Medulla oblongata (tissue), 1 donor: Measurements from ENCODE around the gene FIGN.

ENCODE experiments used
- DNase-seq: peaks from one replicate; pipeline ENCODE4 v3.0.0-alpha.2; 2015; ENCODE audit errors: extremely low spot score

The FIGN gene

DNA sequence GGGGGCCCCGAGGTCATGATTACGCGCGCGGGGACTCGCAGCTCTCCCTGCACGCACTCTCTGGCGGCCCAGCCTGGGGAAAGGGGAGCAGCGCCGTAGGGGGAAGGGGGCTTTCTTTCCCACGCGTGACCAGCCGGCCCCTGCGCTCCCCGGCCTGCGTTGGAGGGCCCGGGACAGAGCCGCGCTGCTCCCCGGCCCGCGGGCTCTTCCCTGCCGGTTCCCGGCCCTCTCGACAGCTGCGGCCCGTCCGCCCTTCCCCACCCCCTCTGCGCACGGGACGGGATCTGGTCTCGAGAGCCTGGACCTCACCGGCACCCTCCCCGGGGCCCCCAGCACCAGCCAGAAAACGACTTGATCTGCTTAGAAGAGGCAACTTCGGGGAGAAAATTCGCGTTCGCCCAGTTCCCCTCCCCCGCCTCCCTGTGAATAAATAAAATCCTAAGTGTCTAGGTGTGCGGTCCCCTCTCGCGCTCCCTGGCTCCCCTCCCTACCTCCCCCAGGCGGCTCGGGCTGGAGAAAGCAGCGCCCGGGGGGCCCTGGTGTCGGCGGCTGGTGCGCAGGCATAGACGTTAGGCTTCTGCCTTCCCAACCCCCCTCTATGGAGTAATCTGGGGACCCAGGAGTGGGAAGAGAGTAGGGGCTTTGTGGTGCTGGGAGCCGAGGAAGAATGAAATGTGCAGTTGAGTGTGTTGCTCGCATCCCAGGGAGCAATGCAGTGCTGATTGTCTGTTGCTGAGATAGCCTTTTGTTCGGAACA is 803 bp upstream of the FIGN start:
- no peak for DNase-seq

- DNase-seq = peak; percentile 52
Measured at GRCh38 chr2:163734881-163735684, 725 bp downstream of the FIGN start.

DNA sequence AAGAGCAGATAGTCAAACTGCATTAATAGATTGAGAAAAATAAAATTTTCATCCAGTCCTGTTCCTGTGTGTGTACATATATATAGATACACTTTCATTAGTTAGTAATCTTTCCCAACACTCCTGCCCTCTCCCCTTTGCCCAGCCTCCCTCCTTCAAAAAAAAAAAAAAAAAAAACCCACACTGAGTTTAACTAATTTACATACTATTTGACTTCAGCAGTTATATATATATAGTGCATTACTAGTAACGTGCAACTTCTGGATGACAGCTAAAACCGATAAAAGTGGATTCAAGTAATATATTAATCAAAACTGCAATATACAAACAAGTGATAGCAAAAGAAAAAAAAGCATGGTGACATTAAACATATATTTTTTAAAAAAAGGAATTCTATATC is 1.4 kb downstream of the FIGN start:
- no peak for DNase-seq

- no peak for DNase-seq
Measured at GRCh38 chr2:163733956-163734355, 1.9 kb downstream of the FIGN start.

DNA sequence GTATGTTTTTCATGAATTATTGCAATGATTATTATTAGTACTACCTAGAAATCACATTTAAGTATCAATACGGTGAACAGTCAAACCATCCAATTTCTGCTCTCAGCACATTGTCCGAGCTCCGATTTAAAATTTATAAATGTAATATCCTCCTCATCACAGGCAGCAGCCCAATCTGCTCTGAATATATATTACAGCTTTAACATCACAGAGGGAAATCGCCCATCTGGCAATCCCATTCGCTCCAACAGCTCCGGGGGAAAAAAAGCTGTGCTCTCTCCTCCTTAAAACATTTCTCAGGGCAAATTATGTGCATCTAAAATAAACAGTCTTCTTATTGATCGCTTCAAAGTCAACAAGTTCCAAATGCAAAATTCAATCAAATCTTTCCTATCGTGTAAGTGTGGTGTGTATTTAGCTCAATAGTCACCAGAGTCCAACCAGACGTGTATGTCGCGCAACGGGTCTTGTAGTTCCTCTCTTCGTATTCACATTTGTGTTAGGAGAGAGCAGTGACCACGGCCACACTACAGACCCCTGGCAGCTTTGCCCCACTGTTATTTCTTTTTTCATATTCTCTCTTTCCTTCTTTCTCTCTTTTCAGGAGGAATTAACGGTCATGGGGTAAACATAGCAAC is 2.4 kb downstream of the FIGN start:
- peak; percentile 44 for DNase-seq

DNA sequence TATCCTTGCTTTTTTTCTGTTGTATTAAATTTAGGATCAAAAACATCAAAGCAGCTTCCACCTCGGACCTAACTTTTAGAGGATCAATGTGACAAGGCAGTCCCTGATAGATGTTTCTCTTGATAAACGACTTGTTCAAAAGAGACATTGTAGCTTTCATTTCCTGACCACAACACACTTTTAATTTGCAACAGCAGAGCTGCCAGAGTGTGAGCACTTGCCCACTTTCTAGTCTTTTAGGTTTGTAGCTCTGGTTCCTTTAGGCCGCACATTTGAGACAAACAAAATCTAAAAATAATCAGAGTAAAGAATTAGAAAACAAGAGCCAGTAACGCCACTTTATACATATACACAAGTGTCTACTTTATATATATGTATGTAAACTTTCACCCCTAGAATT is 3.1 kb downstream of the FIGN start:
- DNase-seq = peak; percentile 58

GRCh38 chr2:163731735-163732134 is 4.1 kb downstream of the FIGN start:
- DNase-seq = no peak

DNA sequence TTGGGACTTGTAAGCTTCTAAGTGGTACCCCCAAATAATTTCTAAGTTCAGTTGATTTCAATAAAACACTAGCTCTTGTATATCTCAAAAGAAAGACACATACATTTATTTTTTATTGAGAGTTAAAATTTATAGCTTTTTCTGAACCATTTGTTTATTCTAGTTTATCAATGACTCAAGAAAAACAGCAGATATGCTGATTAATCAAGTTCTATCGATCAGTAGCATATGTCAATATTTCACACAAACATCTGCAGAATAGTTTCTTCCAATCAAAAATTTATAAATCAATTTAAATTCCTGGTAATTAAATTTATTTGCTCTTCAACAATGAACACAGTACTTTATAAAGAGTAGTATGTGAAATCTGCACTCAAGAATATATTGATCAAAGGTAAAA is 5.3 kb downstream of the FIGN start:
- DNase-seq = no peak

- DNase-seq = no peak
Measured at GRCh38 chr2:163729636-163730273, 6.1 kb downstream of the FIGN start.

GRCh38 chr2:163723881-163724280 is 11.9 kb downstream of the FIGN start:
- no peak for DNase-seq

DNA sequence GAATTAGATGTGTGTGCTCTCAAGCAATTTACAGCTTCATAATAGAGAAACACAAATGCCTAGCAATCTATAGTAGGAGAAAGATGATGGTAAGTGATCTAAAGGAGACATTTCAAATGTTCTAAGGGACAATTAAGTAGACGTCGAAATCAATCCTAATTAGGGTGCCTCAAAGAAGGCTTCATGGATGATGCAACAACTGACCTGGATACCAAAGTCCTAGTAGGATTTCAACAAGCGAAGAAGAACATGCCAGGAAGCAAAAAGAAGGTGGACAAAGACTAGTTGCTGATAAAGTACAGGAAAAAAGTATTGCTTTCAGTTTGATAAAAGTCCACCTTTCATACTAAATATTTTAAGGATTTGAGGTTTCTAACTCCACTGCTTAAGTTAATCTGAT is 12.5 kb downstream of the FIGN start:
- DNase-seq = no peak

- peak; percentile 47 for DNase-seq
Measured at GRCh38 chr2:163719331-163719730, 16.5 kb downstream of the FIGN start.

GRCh38 chr2:163717993-163718680 is 17.7 kb downstream of the FIGN start:
- DNase-seq = no peak

DNA sequence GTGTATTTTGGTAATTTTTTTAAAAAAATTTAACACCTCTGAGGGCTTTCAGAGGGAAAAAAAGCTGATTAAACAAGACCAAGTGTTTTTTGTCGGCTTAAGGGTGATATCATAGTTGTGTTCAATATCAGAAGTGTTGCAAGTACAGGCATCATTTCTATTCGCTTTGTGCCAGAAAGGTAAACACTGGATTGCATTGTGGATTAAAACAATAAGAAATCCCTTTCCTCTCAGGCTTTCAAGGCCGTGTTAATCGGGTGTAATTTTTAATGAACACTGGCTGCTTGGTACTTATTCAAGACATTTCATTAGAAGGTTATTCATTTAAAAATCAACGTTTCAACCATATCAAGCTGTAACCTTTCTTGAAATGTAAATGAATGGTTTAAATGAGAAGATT is 18.3 kb downstream of the FIGN start:
- DNase-seq = no peak

DNA sequence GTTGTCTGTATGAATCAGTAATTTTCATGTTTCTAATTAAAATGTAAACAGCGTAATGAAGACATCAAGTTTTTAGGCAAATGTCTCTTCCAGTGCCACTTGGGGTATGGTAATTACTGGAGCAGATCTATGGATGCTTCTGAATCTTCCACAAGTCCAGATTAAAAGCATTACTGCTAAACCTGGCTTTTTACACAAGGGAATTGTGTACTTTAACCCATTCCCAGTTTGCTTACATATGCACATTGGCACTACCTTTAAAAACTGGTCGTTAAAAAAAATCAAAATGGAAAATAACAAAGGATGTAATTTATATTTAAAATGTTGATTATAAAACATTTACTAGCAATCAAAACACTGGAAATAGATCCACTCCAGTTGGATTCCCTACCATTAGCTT is 19.7 kb downstream of the FIGN start:
- no peak for DNase-seq

DNA sequence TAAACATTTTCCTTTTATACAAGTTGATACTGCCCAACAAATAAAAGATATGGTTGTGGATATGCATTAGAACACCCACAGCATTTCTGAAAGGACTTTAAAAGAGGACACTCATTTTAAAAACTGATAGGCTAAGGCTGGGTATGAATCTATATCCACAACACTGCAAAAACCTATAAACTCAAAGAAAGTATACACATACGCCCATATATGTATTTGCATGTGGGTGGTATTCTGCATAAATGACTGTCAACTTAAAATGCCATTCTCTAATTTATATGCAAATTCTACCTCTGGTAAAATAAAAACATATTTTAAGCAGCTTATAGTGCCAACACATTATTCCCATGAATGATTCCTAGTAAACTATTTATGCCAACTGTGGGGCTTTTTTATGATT is 20.1 kb downstream of the FIGN start:
- DNase-seq = no peak

DNA sequence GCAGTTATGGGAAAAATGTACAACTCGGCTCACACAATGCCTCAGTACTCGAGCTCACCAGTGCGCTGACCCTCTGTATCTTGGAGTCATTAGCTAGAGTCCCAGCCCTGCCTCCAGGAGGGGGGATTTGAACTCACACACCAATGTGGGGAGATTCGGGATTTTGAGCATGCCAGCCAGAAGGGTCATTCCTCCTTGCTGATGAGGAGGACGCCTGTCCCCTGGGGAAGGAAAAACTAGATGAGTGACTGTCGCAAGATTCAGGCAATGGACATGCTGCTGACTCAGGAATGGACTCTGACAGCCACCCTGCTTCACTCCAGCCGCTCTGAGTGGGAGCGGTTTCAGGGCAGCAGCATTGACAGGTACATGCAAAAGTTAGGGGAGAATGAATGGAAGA is 20.6 kb downstream of the FIGN start:
- no peak for DNase-seq

- no peak for DNase-seq
Measured at GRCh38 chr2:163713534-163714311, 22.1 kb downstream of the FIGN start.

GRCh38 chr2:163711699-163712098 is 24.1 kb downstream of the FIGN start:
- no peak for DNase-seq

- DNase-seq = no peak
Measured at GRCh38 chr2:163711258-163711657, 24.6 kb downstream of the FIGN start.

DNA sequence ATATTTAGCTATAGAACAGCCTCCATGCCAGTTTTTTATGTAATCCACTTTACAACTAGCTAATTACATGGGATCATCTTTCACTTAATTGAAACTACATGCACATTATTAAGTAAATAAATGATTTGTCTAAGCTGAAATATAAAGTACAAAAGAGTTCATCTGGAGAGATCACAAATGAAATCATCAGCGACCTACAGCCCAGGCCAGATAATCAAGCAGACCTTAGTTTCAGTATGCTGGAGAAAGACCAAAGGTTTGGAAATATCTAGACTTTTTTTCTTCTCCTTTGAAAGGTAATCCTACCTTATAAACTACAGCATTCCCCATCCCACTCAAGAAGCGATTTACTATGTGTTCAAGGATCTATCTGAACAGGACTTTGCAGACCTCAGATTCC is 26.5 kb downstream of the FIGN start:
- no peak for DNase-seq
